ENCODE measurements around the gene TCF25.

DNA sequence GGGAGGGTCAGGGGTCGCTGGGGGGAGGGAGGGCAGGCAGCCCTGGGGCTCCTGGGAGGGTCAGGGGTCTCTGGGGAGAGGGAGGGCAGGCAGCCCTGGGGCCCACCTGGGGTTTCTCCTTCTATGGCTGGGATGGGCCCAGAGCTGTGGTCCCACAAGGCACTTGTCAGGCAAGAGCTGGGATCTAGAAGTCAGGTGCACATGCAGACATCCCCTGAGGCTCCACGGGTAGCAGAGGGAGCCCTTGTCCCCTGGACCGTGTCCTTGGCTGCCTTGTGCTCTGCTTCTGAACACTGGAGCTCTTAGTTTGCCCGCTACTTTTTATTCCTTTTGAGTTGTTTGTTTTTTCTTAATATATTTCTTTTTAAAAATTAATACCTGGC is 51.5 kb downstream of the TCF25 start:
- TF ChIP-seq JUNB (IDR thresholded peaks at IDR 0.05; ENCODE audit: unreplicated experiment) (no peak), ZNF331 (CRISPR knock-in tag; IDR thresholded peaks at IDR 0.05; ENCODE audit: low read depth) (no peak), CREB1 (CRISPR knock-in tag; IDR thresholded peaks at IDR 0.05; ENCODE audit: low read depth) (no peak), EZH2phosphoT487 (IDR thresholded peaks at IDR 0.05; ENCODE audit: unreplicated experiment) (no peak), EZH2 (IDR thresholded peaks at IDR 0.05; ENCODE audit: low read depth, unreplicated experiment) (no peak), POLR2AphosphoS5 (IDR thresholded peaks at IDR 0.05; ENCODE audit: low read depth) (no peak), ZNF114 (CRISPR knock-in tag; IDR thresholded peaks at IDR 0.05) (no peak)
- TF ChIP-seq, protein P1, sequence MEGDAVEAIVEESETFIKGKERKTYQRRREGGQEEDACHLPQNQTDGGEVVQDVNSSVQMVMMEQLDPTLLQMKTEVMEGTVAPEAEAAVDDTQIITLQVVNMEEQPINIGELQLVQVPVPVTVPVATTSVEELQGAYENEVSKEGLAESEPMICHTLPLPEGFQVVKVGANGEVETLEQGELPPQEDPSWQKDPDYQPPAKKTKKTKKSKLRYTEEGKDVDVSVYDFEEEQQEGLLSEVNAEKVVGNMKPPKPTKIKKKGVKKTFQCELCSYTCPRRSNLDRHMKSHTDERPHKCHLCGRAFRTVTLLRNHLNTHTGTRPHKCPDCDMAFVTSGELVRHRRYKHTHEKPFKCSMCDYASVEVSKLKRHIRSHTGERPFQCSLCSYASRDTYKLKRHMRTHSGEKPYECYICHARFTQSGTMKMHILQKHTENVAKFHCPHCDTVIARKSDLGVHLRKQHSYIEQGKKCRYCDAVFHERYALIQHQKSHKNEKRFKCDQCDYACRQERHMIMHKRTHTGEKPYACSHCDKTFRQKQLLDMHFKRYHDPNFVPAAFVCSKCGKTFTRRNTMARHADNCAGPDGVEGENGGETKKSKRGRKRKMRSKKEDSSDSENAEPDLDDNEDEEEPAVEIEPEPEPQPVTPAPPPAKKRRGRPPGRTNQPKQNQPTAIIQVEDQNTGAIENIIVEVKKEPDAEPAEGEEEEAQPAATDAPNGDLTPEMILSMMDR (conservative IDR thresholded peaks at IDR 0.05; ENCODE audit: low read depth in 2 of 2) = no peak
- TF ChIP-seq, protein P2, sequence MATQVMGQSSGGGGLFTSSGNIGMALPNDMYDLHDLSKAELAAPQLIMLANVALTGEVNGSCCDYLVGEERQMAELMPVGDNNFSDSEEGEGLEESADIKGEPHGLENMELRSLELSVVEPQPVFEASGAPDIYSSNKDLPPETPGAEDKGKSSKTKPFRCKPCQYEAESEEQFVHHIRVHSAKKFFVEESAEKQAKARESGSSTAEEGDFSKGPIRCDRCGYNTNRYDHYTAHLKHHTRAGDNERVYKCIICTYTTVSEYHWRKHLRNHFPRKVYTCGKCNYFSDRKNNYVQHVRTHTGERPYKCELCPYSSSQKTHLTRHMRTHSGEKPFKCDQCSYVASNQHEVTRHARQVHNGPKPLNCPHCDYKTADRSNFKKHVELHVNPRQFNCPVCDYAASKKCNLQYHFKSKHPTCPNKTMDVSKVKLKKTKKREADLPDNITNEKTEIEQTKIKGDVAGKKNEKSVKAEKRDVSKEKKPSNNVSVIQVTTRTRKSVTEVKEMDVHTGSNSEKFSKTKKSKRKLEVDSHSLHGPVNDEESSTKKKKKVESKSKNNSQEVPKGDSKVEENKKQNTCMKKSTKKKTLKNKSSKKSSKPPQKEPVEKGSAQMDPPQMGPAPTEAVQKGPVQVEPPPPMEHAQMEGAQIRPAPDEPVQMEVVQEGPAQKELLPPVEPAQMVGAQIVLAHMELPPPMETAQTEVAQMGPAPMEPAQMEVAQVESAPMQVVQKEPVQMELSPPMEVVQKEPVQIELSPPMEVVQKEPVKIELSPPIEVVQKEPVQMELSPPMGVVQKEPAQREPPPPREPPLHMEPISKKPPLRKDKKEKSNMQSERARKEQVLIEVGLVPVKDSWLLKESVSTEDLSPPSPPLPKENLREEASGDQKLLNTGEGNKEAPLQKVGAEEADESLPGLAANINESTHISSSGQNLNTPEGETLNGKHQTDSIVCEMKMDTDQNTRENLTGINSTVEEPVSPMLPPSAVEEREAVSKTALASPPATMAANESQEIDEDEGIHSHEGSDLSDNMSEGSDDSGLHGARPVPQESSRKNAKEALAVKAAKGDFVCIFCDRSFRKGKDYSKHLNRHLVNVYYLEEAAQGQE (IDR thresholded peaks at IDR 0.05; ENCODE audit: unreplicated experiment) = no peak

All from GM23338 (cell line).